Measurements from ENCODE around the gene TCOF1. TPM values are rescaled to one million over a fixed set of nuclear protein-coding genes. Genes with fewer than 3 reads are reported as not detected.

TCOF1 gene
- total RNA-seq, 2 experiments from 2014 or later, result 61.3 to 108 TPM

GRCh38 chr5:150341989-150342388 lies 15.5 kb upstream of the TCOF1 start:
- H2AFZ ChIP-seq (ENCODE audit: low read length), result no peak overlapping the region
- intact Hi-C loops (cut with micrococcal nuclease; ENCODE audit: unreplicated experiment), result no loop called here
- no peak overlapping the region for H3K4me2 ChIP-seq (ENCODE audit: low read length)
- H3K9me2 ChIP-seq (ENCODE audit: insufficient read depth, low read length), result no peaks in the 10 kb centered on the region
- ChIA-PET CTCF (ENCODE audit: unreplicated experiment) (interaction anchor here (0.7 kb wide), 1 partner anchor 55 kb away, joined by 7 read pairs; no protein-coding TSS in a partner anchor), POLR2A (interaction anchor here (1.0 to 2.3 kb wide), 2 partner anchors 9 to 33 kb away, joined by 3 to 13 read pairs; no protein-coding TSS in a partner anchor)
- no peak for DNase-seq (ENCODE audit: low spot score)
- H4K20me1 ChIP-seq (ENCODE audit: insufficient read depth, low read length), result no peaks in the 10 kb centered on the region
- peaks cover 7% of the 10 kb centered on the region for H3K4me1 ChIP-seq (ENCODE audit: insufficient read depth, low read length, poor library complexity, severe bottlenecking)
- TF ChIP-seq EZH2phosphoT487 (IDR thresholded peaks at IDR 0.05; ENCODE audit: borderline replicate concordance, low read depth, low read length) (no peak), CTCF (conservative IDR thresholded peaks at IDR 0.05; ENCODE audit: low read length) (no peak)
- H3K36me3 ChIP-seq (ENCODE audit: insufficient read depth, low read length), result no peaks in the 10 kb centered on the region
- H3K4me3 ChIP-seq (ENCODE audit: low read depth, low read length, poor library complexity, severe bottlenecking), result no peak overlapping the region
- H3K79me2 ChIP-seq (ENCODE audit: insufficient read depth, low read depth, low read length), result no peaks in the 10 kb centered on the region
- no peaks in the 10 kb centered on the region for H3K9me3 ChIP-seq (ENCODE audit: low read length)
- no TSS peak for BruUV-seq (replicated peaks)
- no peak overlapping the region for H3K27ac ChIP-seq (ENCODE audit: low read depth, low read length, poor library complexity, severe bottlenecking)

GRCh38 chr5:150342583-150342982 lies 14.9 kb upstream of the TCOF1 start:
- no TSS peak for BruUV-seq (replicated peaks)
- H3K9me3 ChIP-seq (ENCODE audit: low read length), result no peaks in the 10 kb centered on the region
- H3K27ac ChIP-seq (ENCODE audit: low read depth, low read length, poor library complexity, severe bottlenecking), result no peak overlapping the region
- intact Hi-C loops (cut with micrococcal nuclease; ENCODE audit: unreplicated experiment), result no loop called here
- H3K9me2 ChIP-seq (ENCODE audit: insufficient read depth, low read length), result no peaks in the 10 kb centered on the region
- DNase-seq (ENCODE audit: low spot score), result no peak
- H3K4me3 ChIP-seq (ENCODE audit: low read depth, low read length, poor library complexity, severe bottlenecking), result no peak overlapping the region
- ChIA-PET CTCF (ENCODE audit: unreplicated experiment) (interaction anchor here (0.7 kb wide), 1 partner anchor 55 kb away, joined by 7 read pairs; no protein-coding TSS in a partner anchor), POLR2A (interaction anchor here (1.0 to 2.3 kb wide), 2 partner anchors 8 to 34 kb away, joined by 3 to 13 read pairs; no protein-coding TSS in a partner anchor)
- TF ChIP-seq CTCF (conservative IDR thresholded peaks at IDR 0.05; ENCODE audit: low read length), result no peak
- TF ChIP-seq EZH2phosphoT487 (IDR thresholded peaks at IDR 0.05; ENCODE audit: borderline replicate concordance, low read depth, low read length), result no peak
- no peaks in the 10 kb centered on the region for H3K36me3 ChIP-seq (ENCODE audit: insufficient read depth, low read length)
- H3K79me2 ChIP-seq (ENCODE audit: insufficient read depth, low read depth, low read length), result no peaks in the 10 kb centered on the region
- peaks cover 7% of the 10 kb centered on the region for H3K4me1 ChIP-seq (ENCODE audit: insufficient read depth, low read length, poor library complexity, severe bottlenecking)
- no peaks in the 10 kb centered on the region for H4K20me1 ChIP-seq (ENCODE audit: insufficient read depth, low read length)
- H3K4me2 ChIP-seq (ENCODE audit: low read length), result no peak overlapping the region
- H2AFZ ChIP-seq (ENCODE audit: low read length), result no peak overlapping the region

DNA sequence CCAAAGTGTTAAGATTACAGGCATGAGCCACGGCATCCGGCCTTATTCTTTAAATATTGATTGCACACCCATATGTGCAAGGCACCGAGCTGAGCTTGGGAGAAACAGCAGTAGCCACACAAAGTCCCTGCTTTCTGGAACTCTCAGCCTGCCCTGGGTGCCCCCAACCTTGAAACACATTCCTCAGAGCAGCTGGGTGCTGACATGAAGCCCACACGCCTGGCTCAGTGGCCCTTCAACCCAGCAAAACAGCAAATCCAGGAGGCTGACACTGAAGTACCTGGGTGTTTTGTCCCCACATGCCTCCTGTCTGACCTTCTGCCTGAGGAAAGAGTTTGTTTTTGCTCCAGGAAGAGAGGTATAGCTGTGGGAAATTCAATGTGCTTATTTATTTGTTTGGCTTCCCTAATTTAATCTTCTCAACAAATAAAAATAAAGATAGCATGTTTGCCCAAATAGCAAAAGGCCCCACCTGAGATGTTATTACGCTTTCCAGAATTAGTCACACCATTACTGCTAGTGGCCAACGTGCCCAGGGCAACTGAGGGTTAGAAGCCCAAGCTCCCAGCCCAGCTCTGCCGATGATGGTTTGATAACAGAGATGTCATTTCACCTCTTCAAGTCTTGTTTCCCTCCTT lies 13.4 kb upstream of the TCOF1 start:
- Histone ChIP-seq H3K4me3 (ENCODE audit: low read depth, low read length, poor library complexity, severe bottlenecking) (no peak overlapping the region), H3K4me2 (ENCODE audit: low read length) (no peak overlapping the region), H3K4me1 (ENCODE audit: insufficient read depth, low read length, poor library complexity, severe bottlenecking) (peaks cover 5% of the 10 kb centered on the region), H3K9me3 (ENCODE audit: low read length) (no peaks in the 10 kb centered on the region), H3K36me3 (ENCODE audit: insufficient read depth, low read length) (no peaks in the 10 kb centered on the region), H3K9me2 (ENCODE audit: insufficient read depth, low read length) (no peaks in the 10 kb centered on the region), H3K27ac (ENCODE audit: low read depth, low read length, poor library complexity, severe bottlenecking) (no peak overlapping the region), H4K20me1 (ENCODE audit: insufficient read depth, low read length) (no peaks in the 10 kb centered on the region), H3K79me2 (ENCODE audit: insufficient read depth, low read depth, low read length) (no peaks in the 10 kb centered on the region), H2AFZ (ENCODE audit: low read length) (no peak overlapping the region)
- POLR2A ChIA-PET, result no interaction called here
- TF ChIP-seq CTCF (conservative IDR thresholded peaks at IDR 0.05; ENCODE audit: low read length) (no peak), EZH2phosphoT487 (IDR thresholded peaks at IDR 0.05; ENCODE audit: borderline replicate concordance, low read depth, low read length) (no peak)
- BruUV-seq (replicated peaks), result no TSS peak
- intact Hi-C loops (cut with micrococcal nuclease; ENCODE audit: unreplicated experiment), result no loop called here
- DNase-seq (ENCODE audit: low spot score), result no peak
- CTCF ChIA-PET (ENCODE audit: unreplicated experiment), result no interaction called here
